SK-N-SH treated with all-trans-retinoic acid at 6 μM for 48 hours (cell line): ENCODE data around the gene CLDN20.

Experiments
- BACH2 ChIP-seq: fragments of 250-450 bp; sonication (Bioruptor Pico); IDR thresholded peaks from 2 replicates; pipeline ENCODE4 v1.9.0; 2021; ENCODE audit warnings: mild to moderate bottlenecking, borderline replicate concordance
- CSDC2 ChIP-seq: fragments of 250-450 bp; sonication (Bioruptor Pico); IDR thresholded peaks from 2 replicates; pipeline ENCODE4 v1.5.0; 2020; ENCODE audit warnings: mild to moderate bottlenecking, moderate library complexity
- GLIS3 ChIP-seq: fragments of 250-450 bp; sonication (Bioruptor Pico); IDR thresholded peaks from 2 replicates; pipeline ENCODE4 v1.5.0; 2020; ENCODE audit warnings: mild to moderate bottlenecking, moderate library complexity
- TCF4 ChIP-seq: fragments of 250-450 bp; sonication (Bioruptor Pico); IDR thresholded peaks from 2 replicates; pipeline ENCODE4 v1.8.0; 2021; ENCODE audit warnings: mild to moderate bottlenecking, moderate library complexity, borderline replicate concordance
- TOX ChIP-seq: fragments of 250-450 bp; sonication (Bioruptor Pico); IDR thresholded peaks from 2 replicates; pipeline ENCODE4 v1.8.0; 2021; ENCODE audit warnings: mild to moderate bottlenecking, moderate library complexity, borderline replicate concordance
- ZC3H10 ChIP-seq: fragments of 250-450 bp; sonication (Bioruptor Pico); IDR thresholded peaks from 2 replicates; pipeline ENCODE4 v1.5.1; 2021; ENCODE audit warnings: mild to moderate bottlenecking, moderate library complexity
- ZFP30 ChIP-seq: fragments of 450-650 bp; formaldehyde crosslinking; IDR thresholded peaks from 2 replicates; pipeline ENCODE4 v1.5.0; 2022; ENCODE audit warnings: mild to moderate bottlenecking, moderate library complexity
- ZNF70 ChIP-seq: fragments of 450-650 bp; formaldehyde crosslinking; IDR thresholded peaks from 2 replicates; pipeline ENCODE4 v1.5.0; 2020; ENCODE audit warnings: mild to moderate bottlenecking, moderate library complexity
- TF ChIP-seq, protein P1 (sequence below): fragments of 250-450 bp; sonication (Bioruptor Pico); IDR thresholded peaks from 2 replicates; pipeline ENCODE4 v1.8.0; 2020; ENCODE audit warnings: mild to moderate bottlenecking, moderate library complexity, borderline replicate concordance
- TF ChIP-seq, protein P2 (sequence below): fragments of 250-450 bp; sonication (Bioruptor Pico); IDR thresholded peaks from 2 replicates; pipeline ENCODE4 v1.5.0; 2020; ENCODE audit warnings: mild to moderate bottlenecking, moderate library complexity

DNA sequence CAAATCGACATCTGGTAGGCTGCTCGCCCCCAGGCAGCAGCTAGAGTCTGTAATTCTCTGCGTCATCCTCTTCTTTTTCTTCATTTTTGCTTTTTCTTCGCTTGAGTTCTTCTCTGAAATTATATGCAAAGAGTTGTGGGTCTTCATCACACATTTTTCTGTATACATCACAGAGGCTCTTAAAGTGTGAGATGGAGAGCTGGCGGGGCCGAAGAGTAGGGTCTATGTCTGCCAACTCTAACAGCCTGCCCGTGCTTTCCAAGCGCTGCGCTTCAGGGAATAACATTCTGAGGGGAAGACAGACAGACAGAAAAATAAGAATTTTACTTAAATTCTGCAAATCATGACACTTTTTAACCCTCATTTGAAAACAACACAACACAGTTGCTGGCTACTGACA, 6.0 kb upstream of the CLDN20 start:
- no peak for TF ChIP-seq ZFP30 (CRISPR knock-in tag)
- no peak for TF ChIP-seq CSDC2 (CRISPR knock-in tag)
- TF ChIP-seq ZC3H10 (CRISPR knock-in tag) = no peak
- no peak for TF ChIP-seq TOX (CRISPR knock-in tag)
- TF ChIP-seq, protein P1, sequence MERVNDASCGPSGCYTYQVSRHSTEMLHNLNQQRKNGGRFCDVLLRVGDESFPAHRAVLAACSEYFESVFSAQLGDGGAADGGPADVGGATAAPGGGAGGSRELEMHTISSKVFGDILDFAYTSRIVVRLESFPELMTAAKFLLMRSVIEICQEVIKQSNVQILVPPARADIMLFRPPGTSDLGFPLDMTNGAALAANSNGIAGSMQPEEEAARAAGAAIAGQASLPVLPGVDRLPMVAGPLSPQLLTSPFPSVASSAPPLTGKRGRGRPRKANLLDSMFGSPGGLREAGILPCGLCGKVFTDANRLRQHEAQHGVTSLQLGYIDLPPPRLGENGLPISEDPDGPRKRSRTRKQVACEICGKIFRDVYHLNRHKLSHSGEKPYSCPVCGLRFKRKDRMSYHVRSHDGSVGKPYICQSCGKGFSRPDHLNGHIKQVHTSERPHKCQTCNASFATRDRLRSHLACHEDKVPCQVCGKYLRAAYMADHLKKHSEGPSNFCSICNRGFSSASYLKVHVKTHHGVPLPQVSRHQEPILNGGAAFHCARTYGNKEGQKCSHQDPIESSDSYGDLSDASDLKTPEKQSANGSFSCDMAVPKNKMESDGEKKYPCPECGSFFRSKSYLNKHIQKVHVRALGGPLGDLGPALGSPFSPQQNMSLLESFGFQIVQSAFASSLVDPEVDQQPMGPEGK (CRISPR knock-in tag) = no peak
- no peak for TF ChIP-seq ZNF70 (CRISPR knock-in tag)
- no peak for TF ChIP-seq GLIS3 (CRISPR knock-in tag)
- TF ChIP-seq BACH2 = no peak
- TF ChIP-seq, protein P2, sequence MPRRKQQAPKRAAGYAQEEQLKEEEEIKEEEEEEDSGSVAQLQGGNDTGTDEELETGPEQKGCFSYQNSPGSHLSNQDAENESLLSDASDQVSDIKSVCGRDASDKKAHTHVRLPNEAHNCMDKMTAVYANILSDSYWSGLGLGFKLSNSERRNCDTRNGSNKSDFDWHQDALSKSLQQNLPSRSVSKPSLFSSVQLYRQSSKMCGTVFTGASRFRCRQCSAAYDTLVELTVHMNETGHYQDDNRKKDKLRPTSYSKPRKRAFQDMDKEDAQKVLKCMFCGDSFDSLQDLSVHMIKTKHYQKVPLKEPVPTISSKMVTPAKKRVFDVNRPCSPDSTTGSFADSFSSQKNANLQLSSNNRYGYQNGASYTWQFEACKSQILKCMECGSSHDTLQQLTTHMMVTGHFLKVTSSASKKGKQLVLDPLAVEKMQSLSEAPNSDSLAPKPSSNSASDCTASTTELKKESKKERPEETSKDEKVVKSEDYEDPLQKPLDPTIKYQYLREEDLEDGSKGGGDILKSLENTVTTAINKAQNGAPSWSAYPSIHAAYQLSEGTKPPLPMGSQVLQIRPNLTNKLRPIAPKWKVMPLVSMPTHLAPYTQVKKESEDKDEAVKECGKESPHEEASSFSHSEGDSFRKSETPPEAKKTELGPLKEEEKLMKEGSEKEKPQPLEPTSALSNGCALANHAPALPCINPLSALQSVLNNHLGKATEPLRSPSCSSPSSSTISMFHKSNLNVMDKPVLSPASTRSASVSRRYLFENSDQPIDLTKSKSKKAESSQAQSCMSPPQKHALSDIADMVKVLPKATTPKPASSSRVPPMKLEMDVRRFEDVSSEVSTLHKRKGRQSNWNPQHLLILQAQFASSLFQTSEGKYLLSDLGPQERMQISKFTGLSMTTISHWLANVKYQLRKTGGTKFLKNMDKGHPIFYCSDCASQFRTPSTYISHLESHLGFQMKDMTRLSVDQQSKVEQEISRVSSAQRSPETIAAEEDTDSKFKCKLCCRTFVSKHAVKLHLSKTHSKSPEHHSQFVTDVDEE = no peak
- no peak for TF ChIP-seq TCF4
